Suprapubic skin (tissue), 4 donors: ENCODE data around the gene DOCK6.

Experiments used
- CTCF ChIP-seq, 2 donors: fragments of 200-600 bp in 1 of 2; fragments of 450-650 bp in 1 of 2; sonication (generic) in 1 of 2; IDR thresholded peaks; one replicate each; pipeline ENCODE4 v1.5.1; 2016 to 2019; ENCODE audit warnings: antibody characterized with exemption in 2 of 2, mild to moderate bottlenecking in 1 of 2, moderate library complexity in 1 of 2
- EP300 ChIP-seq: sonication (generic); formaldehyde crosslinking; IDR thresholded peaks from one replicate; pipeline ENCODE4 v1.6.1; 2017; ENCODE audit warnings: antibody characterized with exemption
- POLR2A ChIP-seq, 2 donors: fragments of 450-650 bp; IDR thresholded peaks; one replicate each; pipeline ENCODE4 v1.6.1; 2017; ENCODE audit warnings: antibody characterized with exemption in 2 of 2, mild to moderate bottlenecking in 2 of 2, moderate library complexity in 2 of 2
- POLR2AphosphoS5 ChIP-seq, 3 donors: sonication (generic); formaldehyde crosslinking; IDR thresholded peaks; one replicate each; pipeline ENCODE4 v1.6.1; 2017; ENCODE audit warnings: antibody characterized with exemption in 3 of 3

GRCh38 chr19:11265177-11265784 is 3.0 kb upstream of the DOCK6 start:
- no peak for TF ChIP-seq CTCF (IDR thresholded peaks at IDR 0.05)
- TF ChIP-seq POLR2AphosphoS5 (IDR thresholded peaks at IDR 0.05), result no peak
- no peak for TF ChIP-seq POLR2A (IDR thresholded peaks at IDR 0.05)
- no peak for TF ChIP-seq EP300
